Cardiac ventricle fibroblast (primary cell): ENCODE data around the gene ZNF234. TPM values are rescaled to one million over a fixed set of nuclear protein-coding genes. Genes with fewer than 3 reads are reported as not detected.

Source experiments
- total RNA-seq: library from RNA; depleted of rRNA; stranded (reverse); fragments of >200 nt; gene quantifications from 2 replicates; pipeline ENCODE4 v1.2.3, GENCODE V29; 2015

Gene ZNF234
- total RNA-seq = 5.7 and 15.0 TPM in 2 replicates

DNA sequence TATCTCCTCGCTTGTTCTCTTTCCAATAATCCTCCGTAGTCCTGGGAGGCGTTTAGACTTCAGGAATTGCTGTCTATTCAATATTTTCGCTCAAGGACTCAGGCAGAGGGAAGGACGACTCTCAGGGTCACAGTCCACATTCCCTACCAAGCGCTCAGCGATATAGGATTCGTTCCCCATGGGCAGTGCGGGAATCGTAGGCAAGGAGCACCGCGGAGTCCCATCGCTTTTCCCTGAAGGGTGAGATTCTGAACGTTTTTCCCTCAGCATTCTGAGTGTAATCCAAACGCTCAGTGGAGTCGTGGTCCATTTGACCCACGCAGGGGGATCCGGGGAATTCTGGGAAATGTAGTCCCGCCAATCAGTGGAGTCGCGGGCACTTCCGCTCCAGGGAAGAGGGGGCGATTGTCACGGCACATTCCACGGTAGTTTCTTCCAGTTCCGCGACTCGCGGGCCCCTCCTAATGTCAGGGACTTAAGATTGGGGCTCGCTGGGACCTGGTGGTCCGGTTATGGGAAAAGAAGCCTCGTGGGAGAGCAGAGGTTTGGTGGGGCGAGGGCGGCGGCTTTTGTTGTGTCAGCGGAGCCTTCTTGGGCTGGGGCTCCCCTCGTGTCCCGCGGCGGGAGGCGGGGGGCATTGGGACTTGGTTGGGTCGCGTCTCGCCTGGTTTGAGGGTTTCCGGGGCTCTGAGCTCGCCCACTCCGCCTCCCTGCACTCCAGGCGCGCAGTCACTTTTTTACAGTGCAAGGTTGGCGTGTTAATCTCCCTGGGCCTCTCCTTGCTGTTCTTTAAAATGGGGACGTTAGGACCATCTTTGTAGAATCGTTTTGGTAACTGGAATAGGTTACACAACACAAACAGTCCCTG lies at the start of gene ZNF234:
Gene ZNF234 (plus strand): TSS at position 364 of the 868 bp plus-strand sequence. CDS start 3,079 bp downstream, outside the sequence.

DNA sequence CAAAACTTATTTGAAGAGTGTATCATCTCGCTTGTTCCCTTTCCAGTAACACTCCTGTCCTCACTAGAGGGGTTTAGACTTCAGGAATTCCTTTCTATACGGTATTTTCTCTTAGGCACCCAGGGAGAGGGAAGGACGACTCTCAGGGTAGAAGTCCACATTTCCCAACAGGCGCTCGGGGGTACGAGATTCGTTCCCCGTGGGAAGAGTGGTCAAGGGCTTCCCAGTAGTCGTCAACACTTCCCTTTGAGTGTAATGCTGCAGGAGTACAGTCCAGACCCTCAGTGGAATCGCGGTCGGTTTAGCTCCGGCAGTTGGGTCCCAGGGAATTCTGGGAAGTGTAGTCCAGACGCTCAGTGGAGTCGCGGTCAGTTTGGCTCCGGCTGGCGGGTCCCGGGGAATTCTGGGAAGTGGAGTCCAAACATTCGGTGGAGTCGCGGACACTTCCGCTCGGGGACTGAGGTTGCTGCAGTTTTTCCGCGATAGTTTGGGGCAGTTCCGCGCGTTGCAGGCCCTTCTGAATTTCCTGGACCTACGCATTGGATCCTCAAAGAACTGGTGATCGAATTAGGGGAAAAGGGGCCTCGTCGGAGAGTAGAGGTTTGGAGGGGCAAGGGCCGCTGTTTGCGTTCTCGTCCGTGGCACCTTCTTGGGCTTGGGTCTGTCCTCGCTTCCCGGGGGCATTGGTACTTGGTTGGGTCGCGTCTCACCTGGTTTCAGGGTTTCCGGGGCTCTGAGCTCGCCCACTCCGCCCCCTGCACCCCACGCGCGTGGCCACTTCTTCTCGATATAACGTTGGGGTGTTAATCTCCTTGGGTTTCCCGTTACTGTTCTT lies 47.2 kb upstream of the ZNF234 start, which contains the start of gene ZNF224:
Gene ZNF224 (plus strand): TSS at position 431 of the 835 bp plus-strand sequence. CDS start 3,513 bp downstream, outside the sequence.

DNA sequence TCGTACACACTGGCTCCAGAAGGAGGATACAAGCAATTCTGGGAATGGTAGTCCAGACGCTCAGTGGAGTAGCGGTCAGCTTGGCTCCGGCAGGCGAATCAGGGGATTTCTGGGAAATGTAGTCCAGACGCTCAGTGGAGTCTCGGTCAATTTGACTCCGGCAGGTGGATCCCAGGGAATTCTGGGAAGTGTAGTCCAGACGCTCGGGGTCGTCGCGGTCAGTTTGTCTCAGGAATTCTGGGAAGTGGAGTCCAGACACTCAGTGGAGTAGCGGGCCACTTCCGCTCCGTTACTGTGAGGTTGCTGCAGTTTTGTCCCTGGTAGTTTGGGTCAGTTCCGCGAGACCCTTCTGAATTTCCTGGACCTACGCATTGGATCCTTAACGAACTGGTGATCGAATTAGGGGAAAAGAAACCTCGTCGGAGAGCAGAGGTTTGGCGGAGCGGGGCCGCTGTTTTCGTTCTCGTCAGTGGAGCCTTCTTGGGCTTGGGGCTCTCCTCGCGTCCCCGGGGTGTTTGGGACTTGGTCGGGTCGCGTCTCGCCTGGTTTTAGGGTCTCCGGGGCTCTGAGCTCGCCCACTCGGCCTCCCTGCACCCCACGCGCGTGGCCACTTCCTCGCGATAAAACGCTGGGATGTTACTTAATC lies 28.1 kb upstream of the ZNF234 start, which contains the start of gene ZNF225:
Gene ZNF225 (plus strand): TSS at position 262 of the 646 bp plus-strand sequence. CDS start 2,429 bp downstream, outside the sequence.

DNA sequence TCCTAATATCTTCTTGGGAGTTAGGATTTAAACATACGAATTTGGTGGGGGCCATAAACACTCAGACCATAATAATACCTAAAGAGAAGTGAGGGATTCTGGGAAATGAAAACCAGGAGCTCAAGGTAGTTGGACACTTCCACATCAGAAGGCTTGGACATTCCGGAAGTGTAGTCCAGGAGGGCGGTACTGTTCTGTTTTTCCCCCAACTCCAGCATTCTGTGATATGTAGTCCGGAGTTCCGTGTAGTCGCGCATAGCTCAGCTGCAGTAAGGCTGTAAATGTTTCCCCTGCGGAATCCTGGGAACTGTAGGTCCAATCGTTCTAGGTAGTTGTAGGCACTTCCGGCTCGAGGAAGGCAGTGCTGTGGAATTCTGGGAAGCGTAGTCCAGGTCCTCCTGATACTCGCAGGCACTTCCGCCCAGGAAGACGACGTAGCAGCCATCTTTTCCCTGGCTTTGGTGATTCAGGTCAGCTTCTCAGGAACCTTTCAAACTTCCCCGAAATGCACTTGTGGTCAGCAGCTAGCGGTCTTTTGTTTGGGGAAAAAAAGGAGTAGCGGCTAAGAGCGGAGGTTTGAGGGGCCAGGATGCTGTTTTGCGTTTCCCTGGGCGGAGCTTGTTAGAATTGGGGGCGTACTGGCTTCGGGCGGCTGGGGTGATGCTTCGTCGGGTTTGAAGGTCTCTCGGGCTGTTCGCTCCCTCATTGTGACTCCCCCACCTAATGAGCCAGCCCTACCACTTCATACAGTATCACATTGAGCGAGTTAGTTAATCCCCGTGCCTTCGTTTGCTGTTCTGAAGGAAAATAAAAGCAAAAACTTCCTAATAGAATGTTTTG lies 23.5 kb downstream of the ZNF234 start, which contains the start of gene ZNF226:
Gene ZNF226 (plus strand): TSS at position 428 of the 840 bp plus-strand sequence. CDS start 4,981 bp downstream, outside the sequence.

Other genes with a start within 250 kb of the ZNF234 start
- gene ZNF45, start 206.3 kb upstream of the ZNF234 start, total RNA-seq = 4.8 and 11.5 TPM in 2 replicates
- 7.6 and 10.6 TPM in 2 replicates for gene ZNF221, start 190.3 kb upstream of the ZNF234 start, total RNA-seq
- 2.8 and 3.6 TPM in 2 replicates for gene ZNF155, start 157.4 kb upstream of the ZNF234 start, total RNA-seq
- 3.6 and 4.4 TPM in 2 replicates for gene ZNF230, start 138.6 kb upstream of the ZNF234 start, total RNA-seq
- 2.5 and 2.7 TPM in 2 replicates for gene ZNF222, start 116.2 kb upstream of the ZNF234 start, total RNA-seq
- 2.5 and 5.5 TPM in 2 replicates for gene ZNF223, start 89.5 kb upstream of the ZNF234 start, total RNA-seq
- gene ZNF284, start 69.4 kb upstream of the ZNF234 start, total RNA-seq = 1.9 and 2.2 TPM in 2 replicates
- gene ZNF224, start 47.2 kb upstream of the ZNF234 start, total RNA-seq = 8.3 and 20.1 TPM in 2 replicates
- 2.9 and 4.4 TPM in 2 replicates for gene ZNF225, start 28.2 kb upstream of the ZNF234 start, total RNA-seq
- gene ZNF226, start 23.5 kb downstream of the ZNF234 start, total RNA-seq = 14.2 and 21.7 TPM in 2 replicates
- 15.5 and 17.9 TPM in 2 replicates for gene ZNF227, start 71.0 kb downstream of the ZNF234 start, total RNA-seq
- 0.10 and 0.25 TPM in 2 replicates for gene ZNF233, start 118.3 kb downstream of the ZNF234 start, total RNA-seq
- 3.4 and 6.6 TPM in 2 replicates for gene ZNF235, start 163.5 kb downstream of the ZNF234 start, total RNA-seq
- 4.4 and 6.8 TPM in 2 replicates for gene ZNF112, start 215.1 kb downstream of the ZNF234 start, total RNA-seq